Vagina (tissue), 2 donors: ENCODE measurements around the gene PHACTR2.

Experiments
- CTCF ChIP-seq, 3 experiments: fragments of 450-650 bp in 2 of 3; fragments of 200-600 bp in 1 of 3; sonication (generic) in 1 of 3; IDR thresholded peaks; one replicate each; pipeline ENCODE4 v1.5.1; 2017 to 2019; ENCODE audit warnings: antibody characterized with exemption in 3 of 3, mild to moderate bottlenecking in 2 of 3, moderate library complexity in 2 of 3
- POLR2A ChIP-seq, 2 donors: fragments of 450-650 bp; IDR thresholded peaks; one replicate each; pipeline ENCODE4 v1.6.1; 2017; ENCODE audit warnings: antibody characterized with exemption in 2 of 2, mild to moderate bottlenecking in 2 of 2, moderate library complexity in 2 of 2
- POLR2AphosphoS5 ChIP-seq, 2 donors: sonication (generic); formaldehyde crosslinking; IDR thresholded peaks; one replicate each; pipeline ENCODE4 v1.9.0; 2017; ENCODE audit warnings: antibody characterized with exemption in 2 of 2, mild to moderate bottlenecking in 2 of 2, low read depth in 1 of 2; ENCODE audit not compliant: insufficient read depth in 1 of 2

GRCh38 chr6:143739341-143739851 is 61.6 kb downstream of the PHACTR2 start:
- TF ChIP-seq POLR2AphosphoS5 (IDR thresholded peaks at IDR 0.05; ENCODE audit: insufficient read depth in 1 of 2, low read depth in 1 of 2) (no peak), CTCF (IDR thresholded peaks at IDR 0.05) (no peak), POLR2A (IDR thresholded peaks at IDR 0.05) (no peak)
